A549 treated with dexamethasone at 1 μM for 4 hours (cell line): Measurements from ENCODE around the gene MISFA. TPM values are rescaled to one million over a fixed set of nuclear protein-coding genes. Genes with fewer than 3 reads are reported as not detected.

Experiments
- total RNA-seq: library from RNA; stranded (reverse); fragments of 200-300 nt; extraction: Qiagen RNA extraction; gene quantifications from 5 replicates; pipeline ENCODE4 v1.2.3, GENCODE V29; 2022

Gene MISFA
- total RNA-seq: 1.3 to 4.2 TPM (median 1.9 TPM) in 5 replicates

DNA sequence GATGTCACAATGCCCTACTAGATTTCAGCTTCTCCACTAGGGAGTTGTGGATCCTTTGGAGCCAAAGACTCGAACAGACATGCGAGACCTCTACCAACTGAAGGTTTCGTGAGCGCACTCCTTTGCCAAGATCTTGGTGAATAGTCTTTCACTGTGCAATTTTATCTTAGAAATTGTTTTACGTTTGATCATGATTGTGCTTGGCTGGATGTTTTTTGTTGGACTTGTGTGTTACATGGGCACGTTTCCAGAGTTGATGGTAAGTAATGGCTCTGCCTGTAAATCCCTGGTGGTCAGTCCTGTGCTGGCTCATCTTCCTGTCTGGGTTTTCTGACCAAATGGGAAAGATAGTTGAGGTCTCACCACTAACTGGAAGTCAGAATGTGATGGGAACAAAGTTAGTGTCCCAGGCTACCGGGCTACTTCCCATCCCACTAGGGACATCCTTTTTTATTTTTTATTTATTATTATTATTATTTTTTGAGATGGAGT lies at the start of gene MISFA:
Gene MISFA (plus strand): TSS at position 51 of the 492 bp plus-strand sequence. CDS start 140 bp downstream, at position 191.

DNA sequence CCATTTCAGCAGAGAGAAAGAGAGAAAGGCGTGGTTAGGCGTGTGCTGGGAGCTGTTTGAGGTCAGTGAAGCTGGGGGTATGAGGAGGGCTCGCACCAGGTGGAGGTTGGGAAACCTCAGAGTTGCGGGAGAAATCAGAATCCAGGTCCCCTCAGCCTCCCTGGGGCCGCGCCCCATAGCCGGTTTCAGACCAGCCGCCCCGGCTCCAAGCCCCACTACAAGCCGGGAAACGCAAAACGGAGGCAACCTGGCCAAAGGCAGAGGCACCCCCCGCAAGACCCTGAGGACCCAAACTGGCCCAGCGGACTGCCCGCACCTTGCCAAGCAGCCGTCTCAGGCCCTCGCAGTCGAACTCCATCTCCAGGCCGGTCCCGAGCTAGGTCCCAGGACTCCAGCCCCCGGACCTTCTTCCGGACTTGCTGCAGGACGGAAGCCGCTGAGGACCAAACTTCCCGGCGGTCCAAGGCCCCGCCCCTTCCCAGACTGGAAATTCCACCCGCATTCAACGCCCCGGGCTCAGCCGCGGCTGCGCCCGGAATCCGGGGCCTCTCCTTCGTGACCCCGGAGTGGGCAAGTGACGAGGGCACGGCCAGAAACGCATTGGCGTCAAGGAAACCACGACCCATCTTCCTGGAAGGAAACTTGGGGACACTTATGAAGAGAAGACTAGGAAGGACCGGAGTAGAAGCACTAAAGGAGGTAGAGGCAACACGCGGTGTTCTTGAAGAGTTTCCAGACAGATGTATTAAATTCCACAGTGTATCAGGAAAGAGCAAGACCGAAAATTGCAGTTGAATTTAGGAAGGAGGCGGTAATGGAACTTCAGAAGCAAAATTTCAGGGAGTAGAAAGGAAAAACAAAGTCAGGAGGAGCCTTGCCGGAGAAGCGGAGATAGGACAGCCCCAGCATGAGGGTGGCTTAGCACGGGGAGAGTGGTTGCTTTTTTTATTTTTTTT lies 11.0 kb upstream of the MISFA start, which contains the start of gene UEVLD:
Gene UEVLD (minus strand): TSS at position 438 of the 956 bp plus-strand sequence. CDS start 80 bp downstream, at position 358.

DNA sequence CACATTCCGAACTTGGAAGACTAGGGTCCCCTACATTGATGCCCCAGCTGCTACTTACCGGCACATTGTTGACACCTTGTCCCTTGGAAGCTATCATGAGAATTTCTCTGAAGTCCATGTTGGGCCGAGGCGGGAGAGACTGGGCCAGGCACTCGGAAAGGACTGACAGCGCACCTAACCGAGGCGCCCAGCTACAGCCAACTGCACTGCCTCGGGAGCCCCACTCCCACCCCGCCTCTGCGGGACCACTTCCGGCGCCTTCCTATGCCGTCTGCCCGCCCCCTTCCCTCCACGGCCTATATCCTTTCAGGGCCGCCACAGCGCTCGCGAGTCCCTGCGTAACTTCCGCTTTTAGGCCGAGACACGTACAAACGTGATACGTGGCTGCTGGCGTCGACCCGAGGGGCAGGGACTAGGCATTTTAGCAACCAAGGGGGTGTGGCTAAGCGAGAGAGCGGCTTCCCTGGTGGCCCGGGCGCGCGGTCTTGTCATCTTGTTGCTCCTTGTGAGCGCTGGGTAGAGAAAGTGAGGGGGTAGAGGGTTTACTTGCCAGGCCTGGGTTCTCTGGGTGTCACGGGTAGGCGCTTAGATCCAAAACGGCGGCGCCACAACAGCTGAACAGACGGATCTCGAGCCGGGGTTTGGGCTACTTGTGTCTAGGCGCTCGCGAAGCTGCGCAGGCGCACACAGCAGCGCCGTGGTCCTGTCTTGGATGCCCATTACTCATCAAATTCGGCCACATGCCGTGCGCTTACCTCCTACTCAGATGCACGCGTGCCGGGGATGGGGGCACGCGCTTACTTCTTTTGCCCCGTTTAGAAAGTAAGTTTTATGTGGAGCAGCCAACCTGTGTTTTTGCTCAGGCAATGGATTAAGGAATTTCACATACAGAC lies 34.8 kb downstream of the MISFA start, which contains the start of gene SPTY2D1:
Gene SPTY2D1 (minus strand): TSS at position 203 of the 893 bp plus-strand sequence. CDS start 85 bp downstream, at position 118.

Other genes with a start within 250 kb of the MISFA start
- gene LDHA, start 205.2 kb upstream of the MISFA start, total RNA-seq: 3,528 to 4,351 TPM (median 4,297 TPM) in 5 replicates
- 0.10 to 0.23 TPM (median 0.14 TPM) in 4 of 5 replicates, not detected in the other for gene LDHC, start 187.5 kb upstream of the MISFA start, total RNA-seq
- not detected in 5 replicates for gene LDHAL6A, start 143.9 kb upstream of the MISFA start, total RNA-seq
- gene TSG101, start 72.8 kb upstream of the MISFA start, total RNA-seq: 104 to 121 TPM (median 106 TPM) in 5 replicates
- 16.6 to 24.4 TPM (median 21.5 TPM) in 5 replicates for gene UEVLD, start 11.1 kb upstream of the MISFA start, total RNA-seq
- 14.8 to 22.6 TPM (median 20.2 TPM) in 5 replicates for gene SPTY2D1, start 34.6 kb downstream of the MISFA start, total RNA-seq
- gene TMEM86A, start 99.0 kb downstream of the MISFA start, total RNA-seq: 0.18 to 0.47 TPM (median 0.34 TPM) in 5 replicates
- not detected in 5 replicates for gene IGSF22, start 126.4 kb downstream of the MISFA start, total RNA-seq
- gene PTPN5, start 192.0 kb downstream of the MISFA start, total RNA-seq: 0.03 to 0.05 TPM in 2 of 5 replicates, not detected in the others